Measurements from ENCODE around the gene JARID2. TPM values are rescaled to one million over a fixed set of nuclear protein-coding genes. Genes with fewer than 3 reads are reported as not detected.

The JARID2 gene
- total RNA-seq, 1 experiment from 2014 or later, result 23.6 TPM

GRCh38 chr6:15546591-15546990 lies 300.7 kb downstream of the JARID2 start:
- H2AFZ ChIP-seq (ENCODE audit: low read depth, low read length, poor library complexity, severe bottlenecking), result no peak overlapping the region
- H3K27me3 ChIP-seq (ENCODE audit: insufficient read depth, low read length), result no peaks in the 10 kb centered on the region
- intact Hi-C loops (cut with micrococcal nuclease), result no loop called here
- ChIA-PET CTCF (no interaction called here), RAD21 (ENCODE audit: low non-redundant PET in 1 of 2, low total read pairs in 2 of 2, uncharacterized antibody in 2 of 2, unreplicated experiment in 2 of 2) (no interaction called here), POLR2A (no interaction called here)
- no peak overlapping the region for H3K4me3 ChIP-seq (replicated peaks in 1 of 2; ENCODE audit: low read depth in 1 of 2, low read length in 2 of 2)
- H3K4me1 ChIP-seq (ENCODE audit: control insufficient read depth in 1 of 2, insufficient read depth in 2 of 2, low read length in 2 of 2), result peaks cover 0 to 12% of the 10 kb centered on the region in 2 experiments; a peak in 3 of 4 replicates
- no peaks in the 10 kb centered on the region for H3K9me3 ChIP-seq (ENCODE audit: control insufficient read depth in 1 of 2, insufficient read depth in 1 of 2, low read depth in 1 of 2, low read length in 2 of 2)
- DNase-seq (ENCODE audit: low read depth, low spot score) (no peak), ATAC-seq (no peak)
- H4K20me1 ChIP-seq (ENCODE audit: insufficient read depth), result no peaks in the 10 kb centered on the region
- no peaks in the 10 kb centered on the region for H3K36me3 ChIP-seq (ENCODE audit: control insufficient read depth in 1 of 2, insufficient read depth in 2 of 2, low read length in 2 of 2)
- H3K9me2 ChIP-seq (ENCODE audit: insufficient read depth), result no peaks in the 10 kb centered on the region
- H3K9ac ChIP-seq (ENCODE audit: low read length), result no peak overlapping the region
- H3K79me2 ChIP-seq (ENCODE audit: insufficient read depth, low read length), result no peaks in the 10 kb centered on the region
- BruUV-seq (replicated peaks), result no TSS peak
- no peak for TF ChIP-seq ELF1 (IDR thresholded peaks at IDR 0.05; ENCODE audit: borderline replicate concordance, low read depth)
- TF ChIP-seq JUND (IDR thresholded peaks at IDR 0.05), result 0 out of 2 replicates have a peak, but pooled peaks have one; percentile 17
- 0 out of 2 replicates have a peak, but pooled peaks have one; percentile 12 for TF ChIP-seq FOSL1 (IDR thresholded peaks at IDR 0.05; ENCODE audit: low read depth)
- H3K4me2 ChIP-seq (ENCODE audit: low read length), result peak overlapping the region; percentile 54
- no peak overlapping the region for H3K27ac ChIP-seq (ENCODE audit: low read depth, low read length)

- Histone ChIP-seq H3K27me3 (ENCODE audit: insufficient read depth, low read length) (no peaks in the 10 kb centered on the region), H2AFZ (ENCODE audit: low read depth, low read length, poor library complexity, severe bottlenecking) (no peak overlapping the region), H3K9me3 (ENCODE audit: control insufficient read depth in 1 of 2, insufficient read depth in 1 of 2, low read depth in 1 of 2, low read length in 2 of 2) (no peaks in the 10 kb centered on the region), H3K9ac (ENCODE audit: low read length) (no peak overlapping the region), H3K9me2 (ENCODE audit: insufficient read depth) (no peaks in the 10 kb centered on the region), H3K36me3 (ENCODE audit: control insufficient read depth in 1 of 2, insufficient read depth in 2 of 2, low read length in 2 of 2) (no peaks in the 10 kb centered on the region), H3K4me3 (replicated peaks in 1 of 2; ENCODE audit: low read depth in 1 of 2, low read length in 2 of 2) (no peak overlapping the region), H3K27ac (ENCODE audit: low read depth, low read length) (no peak overlapping the region), H3K4me1 (ENCODE audit: control insufficient read depth in 1 of 2, insufficient read depth in 2 of 2, low read length in 2 of 2) (peaks cover 0 to 12% of the 10 kb centered on the region in 2 experiments; a peak in 3 of 4 replicates), H3K4me2 (ENCODE audit: low read length) (no peak overlapping the region), H3K79me2 (ENCODE audit: insufficient read depth, low read length) (no peaks in the 10 kb centered on the region), H4K20me1 (ENCODE audit: insufficient read depth) (no peaks in the 10 kb centered on the region)
- intact Hi-C loops (cut with micrococcal nuclease), result no loop called here
- ChIA-PET RAD21 (ENCODE audit: low non-redundant PET in 1 of 2, low total read pairs in 2 of 2, uncharacterized antibody in 2 of 2, unreplicated experiment in 2 of 2) (no interaction called here), POLR2A (no interaction called here), CTCF (no interaction called here)
- ATAC-seq (no peak), DNase-seq (ENCODE audit: low read depth, low spot score) (no peak)
- no TSS peak for BruUV-seq (replicated peaks)
- TF ChIP-seq JUND (IDR thresholded peaks at IDR 0.05) (no peak), POLR2A (IDR thresholded peaks at IDR 0.05; ENCODE audit: borderline replicate concordance, extremely low read depth, insufficient read depth, insufficient read length) (no peak), RAD21 (IDR thresholded peaks at IDR 0.05; ENCODE audit: low read depth) (no peak), EGR1 (IDR thresholded peaks at IDR 0.05; ENCODE audit: low read depth) (no peak), CBX3 (IDR thresholded peaks at IDR 0.05; ENCODE audit: low read depth) (no peak), SP1 (IDR thresholded peaks at IDR 0.05; ENCODE audit: low read depth) (no peak), SIN3A (IDR thresholded peaks at IDR 0.05; ENCODE audit: low read depth) (no peak), EZH2 (IDR thresholded peaks at IDR 0.05) (no peak), FOSL1 (IDR thresholded peaks at IDR 0.05; ENCODE audit: low read depth) (no peak), CEBPB (IDR thresholded peaks at IDR 0.05; ENCODE audit: low read depth) (no peak), ELF1 (IDR thresholded peaks at IDR 0.05; ENCODE audit: borderline replicate concordance, low read depth) (no peak), POLR2AphosphoS5 (IDR thresholded peaks at IDR 0.05; ENCODE audit: low read depth, low read length) (no peak), ZFX (IDR thresholded peaks at IDR 0.05) (no peak), TCF7L2 (IDR thresholded peaks at IDR 0.05; ENCODE audit: borderline replicate concordance, extremely low read depth, insufficient read depth, insufficient read length) (no peak), ZBTB33 (IDR thresholded peaks at IDR 0.05; ENCODE audit: extremely low read depth, insufficient replicate concordance, low read length) (no peak), REST (IDR thresholded peaks at IDR 0.05; ENCODE audit: low read depth) (no peak), MAX (IDR thresholded peaks at IDR 0.05) (no peak), EZH2phosphoT487 (IDR thresholded peaks at IDR 0.05; ENCODE audit: borderline replicate concordance) (no peak)
These were observed 301.5 kb downstream of the JARID2 start for GRCh38 chr6:15547400-15547799.
